ENCODE data around the gene P4HA3. TPM values are rescaled to one million over a fixed set of nuclear protein-coding genes. Genes with fewer than 3 reads are reported as not detected.

Gene P4HA3
- polyA plus RNA-seq, 6 donors from 2014 or later = not detected

DNA sequence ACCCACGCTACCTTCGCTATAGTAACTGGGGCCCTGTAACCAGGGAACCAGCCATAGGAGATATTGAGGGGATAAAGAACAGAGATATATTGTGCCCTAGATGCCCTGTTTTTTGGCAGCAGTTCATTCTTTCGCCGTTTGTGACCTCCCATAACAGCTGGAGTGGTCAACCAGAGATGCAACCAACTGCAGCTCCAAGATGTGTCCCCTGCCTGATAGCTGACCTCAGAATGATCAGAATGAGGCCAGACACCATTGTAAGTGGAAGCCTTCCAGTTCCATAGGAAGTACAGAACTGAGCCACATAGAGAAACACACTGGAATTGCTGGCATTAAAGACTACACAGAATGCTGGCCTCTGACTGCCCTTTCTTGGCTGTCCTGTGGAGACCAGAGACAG lies 39.2 kb downstream of the P4HA3 start:
- DNase-seq (no peak), ATAC-seq (ENCODE audit: low read depth in 2 of 2) (no peak)
- Mint-ChIP-seq H3K4me3 (no peak overlapping the region), H3K27ac (no peak overlapping the region), H3K27me3 (peaks cover 15 to 27% (median 18%) of the 10 kb centered on the region in 3 donors), H3K4me1 (no peaks in the 10 kb centered on the region), H3K9me3 (no peaks in the 10 kb centered on the region), H3K36me3 (no peaks in the 10 kb centered on the region)

DNA sequence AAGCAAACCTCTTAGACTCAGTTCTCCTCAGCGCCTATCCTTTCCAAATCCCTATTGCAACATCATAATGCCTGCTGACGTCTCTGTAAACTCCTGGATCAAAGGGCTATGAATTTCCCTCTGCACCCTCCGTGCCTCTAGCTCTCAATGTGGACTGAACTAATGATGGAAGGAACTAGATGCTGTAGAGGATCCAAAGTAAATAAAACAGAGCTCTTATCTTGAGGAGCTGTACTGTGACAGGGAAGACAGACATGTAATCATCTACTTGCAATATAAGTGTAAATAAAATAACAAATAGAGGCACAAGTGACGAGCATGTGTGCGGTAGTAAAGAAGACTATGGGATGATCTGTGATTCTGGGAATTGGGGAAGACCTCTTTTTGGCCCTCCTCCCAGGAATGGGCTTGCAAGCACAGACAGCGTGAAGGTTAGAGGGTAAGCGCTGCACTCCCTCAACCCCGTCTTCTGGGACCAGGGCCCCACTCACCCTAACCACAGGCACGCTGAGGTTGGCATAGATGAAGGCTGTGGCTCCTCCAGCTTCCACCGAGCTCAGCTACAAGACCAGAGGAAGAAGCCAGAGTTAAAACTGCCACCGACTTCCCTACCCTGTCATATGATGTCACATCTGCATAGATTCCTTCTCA lies 42.2 kb downstream of the P4HA3 start:
- ATAC-seq (ENCODE audit: low read depth in 2 of 2) = no peak
- Mint-ChIP-seq H3K27me3 (peaks cover 16 to 24% (median 18%) of the 10 kb centered on the region in 3 donors), H3K27ac (no peak overlapping the region)

DNA sequence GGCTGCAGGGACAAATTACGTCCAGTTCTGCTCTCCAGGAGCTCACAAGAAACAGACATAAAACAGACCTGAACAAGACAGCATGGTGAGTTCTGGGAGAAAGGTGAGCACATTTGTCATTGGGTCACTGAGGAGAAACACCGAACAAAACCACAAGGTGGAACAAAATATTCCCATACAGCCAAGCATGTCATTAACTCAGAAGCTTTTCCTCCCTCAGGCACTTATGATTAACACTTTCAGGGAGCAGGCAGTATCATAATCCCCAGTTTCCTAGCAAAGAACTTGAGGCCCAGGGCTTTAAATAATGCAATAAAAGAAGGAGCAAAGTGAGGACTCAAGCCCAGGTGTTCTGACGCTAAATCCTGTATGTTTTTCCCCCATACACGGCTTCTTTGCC lies 43.0 kb downstream of the P4HA3 start:
- H3K9me3 Mint-ChIP-seq = no peaks in the 10 kb centered on the region
- H3K4me1 Mint-ChIP-seq = no peaks in the 10 kb centered on the region
- H3K27ac Mint-ChIP-seq = no peak overlapping the region
- peaks cover 16 to 23% (median 18%) of the 10 kb centered on the region in 3 donors for H3K27me3 Mint-ChIP-seq
- ATAC-seq (ENCODE audit: low read depth in 2 of 2) (no peak), DNase-seq (no peak)
- H3K4me3 Mint-ChIP-seq = no peak overlapping the region
- H3K36me3 Mint-ChIP-seq = no peaks in the 10 kb centered on the region

More for the DNA sequence above, 42.2 kb downstream of the P4HA3 start:
- no peak overlapping the region for H3K4me3 Mint-ChIP-seq
- H3K9me3 Mint-ChIP-seq = no peaks in the 10 kb centered on the region
- no peaks in the 10 kb centered on the region for H3K4me1 Mint-ChIP-seq
- no peaks in the 10 kb centered on the region for H3K36me3 Mint-ChIP-seq
- DNase-seq = no peak

DNA sequence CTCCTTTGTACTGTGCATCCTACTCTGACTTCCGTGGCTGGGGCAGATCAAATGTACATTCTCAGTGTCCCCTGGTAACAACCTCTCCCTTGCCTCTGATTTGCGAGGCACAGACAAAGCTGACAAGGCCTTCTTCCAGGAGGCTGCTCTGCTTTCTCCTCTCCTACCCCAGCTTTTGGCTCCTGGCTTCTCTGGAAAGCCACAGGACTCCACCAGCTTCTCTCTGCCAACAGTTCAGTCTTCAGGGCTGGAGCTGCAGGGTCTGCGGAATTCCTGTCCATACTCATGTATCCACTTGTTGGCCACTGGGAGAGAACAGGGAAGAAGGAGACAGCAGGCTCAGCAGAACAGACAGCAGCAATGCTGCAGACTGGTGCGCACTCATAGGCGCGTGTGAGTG lies 44.4 kb downstream of the P4HA3 start:
- no peak overlapping the region for H3K27ac Mint-ChIP-seq
- DNase-seq = no peak
- no peaks in the 10 kb centered on the region for H3K36me3 Mint-ChIP-seq
- no peak overlapping the region for H3K4me3 Mint-ChIP-seq
- no peaks in the 10 kb centered on the region for H3K4me1 Mint-ChIP-seq
- H3K9me3 Mint-ChIP-seq = no peaks in the 10 kb centered on the region
- H3K27me3 Mint-ChIP-seq = peaks cover 14 to 29% (median 17%) of the 10 kb centered on the region in 3 donors
- ATAC-seq (ENCODE audit: low read depth in 2 of 2) = no peak

DNA sequence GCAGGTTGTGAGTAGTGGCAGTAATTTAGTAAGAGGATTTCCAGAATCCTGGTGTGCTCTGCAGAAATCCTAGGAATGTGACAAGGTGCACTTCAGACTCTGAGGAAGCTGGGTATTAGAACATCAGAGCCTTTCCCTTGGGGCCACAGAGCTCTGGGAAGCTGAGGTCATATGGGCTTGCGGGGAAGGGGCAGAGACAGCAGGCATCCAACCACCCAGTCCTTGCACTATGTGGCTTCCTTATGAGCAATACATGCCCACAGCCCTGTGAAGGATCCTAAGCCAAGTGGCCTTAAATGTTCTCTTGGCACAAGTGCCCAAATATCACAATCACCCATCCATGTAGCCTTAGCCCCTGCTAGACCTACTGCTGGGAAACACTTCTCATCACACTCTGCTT lies 46.2 kb downstream of the P4HA3 start:
- H3K36me3 Mint-ChIP-seq = no peaks in the 10 kb centered on the region
- H3K4me3 Mint-ChIP-seq = no peak overlapping the region
- no peaks in the 10 kb centered on the region for H3K4me1 Mint-ChIP-seq
- DNase-seq (no peak), ATAC-seq (ENCODE audit: low read depth in 2 of 2) (no peak)
- H3K9me3 Mint-ChIP-seq = no peaks in the 10 kb centered on the region
- H3K27me3 Mint-ChIP-seq = peaks cover 11 to 32% (median 18%) of the 10 kb centered on the region in 3 donors
- no peak overlapping the region for H3K27ac Mint-ChIP-seq

DNA sequence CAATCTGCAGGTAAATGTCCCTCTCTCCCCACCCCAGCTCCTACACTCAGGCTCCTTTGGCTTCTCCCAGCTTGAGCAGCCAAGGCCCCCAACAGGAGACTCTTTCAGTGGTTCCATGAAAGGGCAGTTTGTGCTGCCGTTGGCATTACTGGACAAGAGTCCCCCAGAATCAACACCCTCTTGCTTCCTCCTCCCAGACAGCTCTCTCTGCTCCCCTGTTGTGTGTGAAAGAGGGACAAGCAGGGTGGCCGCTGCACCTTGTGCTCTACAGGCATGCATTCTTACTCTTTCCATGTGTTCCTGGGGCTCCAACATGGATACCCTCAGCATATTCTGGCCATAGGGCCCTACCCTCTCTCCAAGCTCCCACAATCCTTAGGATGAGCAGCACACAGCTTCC lies 48.7 kb downstream of the P4HA3 start:
- Mint-ChIP-seq H3K4me3 (no peak overlapping the region), H3K27me3 (peaks cover 5 to 26% (median 18%) of the 10 kb centered on the region in 3 donors), H3K4me1 (no peaks in the 10 kb centered on the region), H3K36me3 (no peaks in the 10 kb centered on the region), H3K27ac (no peak overlapping the region), H3K9me3 (no peaks in the 10 kb centered on the region)
- ATAC-seq (ENCODE audit: low read depth in 2 of 2) (no peak), DNase-seq (no peak)

DNA sequence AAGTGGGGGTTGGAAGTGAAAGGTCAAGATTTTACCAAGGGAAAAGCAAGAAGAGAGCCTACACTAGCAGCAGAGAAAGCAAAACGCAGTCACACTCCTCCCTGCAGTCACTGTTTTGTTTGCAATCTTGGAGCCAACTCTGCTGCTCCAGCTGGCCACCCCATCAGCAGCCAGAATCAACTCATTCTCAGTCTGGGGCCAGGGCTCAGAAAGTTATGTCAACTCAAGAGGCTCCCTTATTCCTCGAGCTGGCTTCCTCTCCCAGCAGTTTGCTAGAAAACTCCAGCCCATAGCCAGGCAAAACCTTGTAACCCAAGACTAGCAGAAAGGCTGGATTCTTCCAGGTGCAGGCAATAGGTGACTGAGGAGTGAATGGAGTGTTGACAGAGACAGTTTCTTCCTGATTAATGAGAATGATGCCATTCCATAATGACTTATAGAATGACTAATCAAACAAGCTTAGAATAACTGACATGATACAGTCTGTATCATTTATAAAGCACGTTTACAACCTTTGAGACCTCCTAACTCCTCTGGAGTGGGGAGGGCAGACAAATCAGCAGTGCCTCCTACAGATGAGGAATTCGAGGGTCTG lies 53.4 kb downstream of the P4HA3 start:
- Mint-ChIP-seq H3K36me3 (peaks cover 6 to 8% of the 10 kb centered on the region in 2 donors), H3K9me3 (no peaks in the 10 kb centered on the region), H3K4me1 (peaks cover 0 to 7% (median 0%) of the 10 kb centered on the region in 3 donors), H3K4me3 (peak overlapping the region in 1 of 8 donors; percentile 31), H3K27ac (peak overlapping the region in 2 of 6 donors; percentile 35 to 53), H3K27me3 (peaks cover 3 to 16% (median 13%) of the 10 kb centered on the region in 3 donors)
- ATAC-seq (ENCODE audit: low read depth in 2 of 2) = no peak
- no peak for DNase-seq

DNA sequence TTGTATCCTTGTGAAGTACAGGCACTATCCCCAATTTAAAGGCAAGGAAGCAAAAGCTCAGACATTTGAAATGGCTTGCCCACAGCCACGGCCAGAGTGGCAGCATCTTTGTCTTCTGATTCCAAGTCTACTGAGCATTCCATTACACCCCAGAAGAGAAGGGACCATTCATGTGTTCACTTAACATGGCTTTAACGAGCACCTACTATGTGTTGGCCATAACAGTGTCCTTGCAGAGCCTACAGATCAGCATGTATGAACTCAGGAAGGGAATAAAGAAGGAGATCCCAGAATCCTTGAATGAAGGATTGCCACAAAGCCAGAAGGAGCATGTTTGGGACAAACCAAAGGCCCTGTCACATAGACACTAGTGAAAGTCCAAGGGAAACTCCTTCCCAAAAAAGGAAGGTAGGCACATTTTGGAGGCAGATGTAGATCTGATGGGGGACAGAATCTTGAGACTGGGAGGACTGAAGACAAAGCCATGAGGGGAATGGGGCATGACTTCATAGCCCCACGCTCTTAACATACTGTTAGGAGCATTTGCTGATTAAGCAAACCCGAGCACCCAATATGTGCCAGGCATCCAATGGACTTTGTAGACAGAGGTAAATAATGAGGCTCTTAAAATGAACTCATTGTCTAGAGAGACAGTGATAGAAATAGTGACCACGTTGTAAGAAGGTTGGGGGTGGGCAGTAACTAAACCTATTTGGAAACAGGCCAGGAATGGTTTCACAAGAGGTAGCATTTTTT lies 54.9 kb downstream of the P4HA3 start:
- ATAC-seq (ENCODE audit: low read depth in 2 of 2) (no peak), DNase-seq (no peak)
- Mint-ChIP-seq H3K9me3 (no peaks in the 10 kb centered on the region), H3K27ac (peak overlapping the region in 2 of 6 donors; percentile 48 to 65), H3K36me3 (peaks cover 6 to 8% of the 10 kb centered on the region in 2 donors), H3K4me3 (no peak overlapping the region), H3K4me1 (peaks cover 0 to 7% (median 0%) of the 10 kb centered on the region in 3 donors), H3K27me3 (peaks cover 0 to 6% (median 0%) of the 10 kb centered on the region in 3 donors)

DNA sequence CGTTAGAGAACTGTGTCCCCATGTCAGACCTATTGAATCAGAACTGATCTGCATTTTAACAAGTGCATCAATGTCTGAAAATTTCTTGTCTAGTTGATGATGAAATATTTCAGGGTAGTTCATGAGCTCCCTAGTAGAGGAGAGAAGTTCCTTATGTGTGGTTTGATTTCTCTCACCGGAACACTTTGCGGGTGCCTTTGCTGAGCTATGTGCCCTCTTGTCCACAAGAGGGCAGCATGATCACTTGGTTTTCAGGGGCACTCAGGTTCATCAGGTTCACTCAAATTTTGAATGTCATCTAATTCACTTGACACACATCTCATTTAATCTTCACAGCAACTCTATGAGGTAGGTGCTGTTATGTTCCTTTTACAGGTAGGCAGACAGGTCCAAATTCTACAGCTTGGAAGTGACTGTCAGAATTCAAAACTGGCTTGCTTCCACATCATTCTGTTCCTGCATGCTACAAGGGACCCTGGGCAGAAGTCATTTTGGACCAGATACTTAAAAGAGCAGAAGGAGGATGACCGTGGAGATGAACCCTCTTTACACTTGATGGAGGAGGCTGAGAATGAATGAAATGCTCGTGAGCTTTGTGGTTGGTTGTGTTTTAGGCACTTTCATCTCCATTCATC lies 55.6 kb downstream of the P4HA3 start:
- Mint-ChIP-seq H3K27me3 (peaks cover 0 to 2% (median 0%) of the 10 kb centered on the region in 3 donors), H3K4me1 (peaks cover 0 to 7% (median 0%) of the 10 kb centered on the region in 3 donors), H3K9me3 (no peaks in the 10 kb centered on the region), H3K4me3 (no peak overlapping the region), H3K27ac (no peak overlapping the region), H3K36me3 (peaks cover 6 to 8% of the 10 kb centered on the region in 2 donors)
- ATAC-seq (ENCODE audit: low read depth in 2 of 2) (peak; percentile 56 to 63), DNase-seq (peak; percentile 32)

DNA sequence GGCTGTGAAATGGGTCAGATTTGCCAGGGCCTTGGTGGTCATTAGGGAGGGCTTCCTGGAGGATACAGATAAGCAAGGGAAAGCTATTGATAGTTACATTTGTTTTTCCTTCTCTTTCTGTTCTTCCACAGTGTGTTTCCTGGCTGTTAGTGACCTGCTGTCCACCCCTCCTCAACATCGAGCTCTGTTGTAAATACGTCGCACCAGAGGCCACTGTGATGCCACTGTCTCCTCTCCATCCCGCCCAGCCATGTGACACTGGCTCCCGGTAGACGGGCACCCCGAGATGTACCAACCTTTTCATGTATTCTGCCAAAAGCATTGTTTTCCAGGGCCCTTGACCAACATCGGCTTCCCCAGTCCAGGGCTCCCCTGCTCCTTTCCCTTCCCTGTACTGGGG lies 58.1 kb downstream of the P4HA3 start:
- no peak for ATAC-seq (ENCODE audit: low read depth in 2 of 2)
- Mint-ChIP-seq H3K9me3 (no peaks in the 10 kb centered on the region), H3K4me1 (peaks cover 0 to 7% (median 0%) of the 10 kb centered on the region in 3 donors), H3K36me3 (peaks cover 8 to 17% of the 10 kb centered on the region in 2 donors), H3K4me3 (no peak overlapping the region), H3K27me3 (no peaks in the 10 kb centered on the region), H3K27ac (peak overlapping the region in 1 of 6 donors; percentile 46)
- no peak for DNase-seq

DNA sequence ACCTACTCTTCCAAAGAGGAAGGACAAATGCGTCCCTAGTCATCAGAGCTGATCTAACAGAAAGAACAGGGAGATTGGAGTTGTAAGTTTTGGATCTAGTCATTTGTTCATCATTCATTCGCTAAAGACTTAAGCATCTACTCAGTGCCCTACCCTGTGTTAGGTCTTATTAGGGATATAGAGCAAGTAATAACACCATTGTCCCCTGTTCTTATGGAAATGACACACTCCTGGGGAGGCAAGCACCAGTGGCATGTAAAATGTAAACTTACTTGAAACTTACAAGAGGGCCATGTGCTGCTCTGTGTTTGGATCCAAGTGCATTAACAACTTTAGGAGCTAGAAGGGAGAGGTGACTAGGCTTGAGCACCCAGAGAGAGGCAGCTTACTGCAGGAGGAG lies 61.9 kb downstream of the P4HA3 start:
- H3K27me3 Mint-ChIP-seq = no peaks in the 10 kb centered on the region
- DNase-seq (no peak), ATAC-seq (ENCODE audit: low read depth in 2 of 2) (no peak)
- no peaks in the 10 kb centered on the region for H3K9me3 Mint-ChIP-seq
- H3K4me1 Mint-ChIP-seq = no peaks in the 10 kb centered on the region
- H3K27ac Mint-ChIP-seq = no peak overlapping the region
- H3K36me3 Mint-ChIP-seq = peaks cover 0 to 24% of the 10 kb centered on the region in 2 donors
- H3K4me3 Mint-ChIP-seq = no peak overlapping the region

DNA sequence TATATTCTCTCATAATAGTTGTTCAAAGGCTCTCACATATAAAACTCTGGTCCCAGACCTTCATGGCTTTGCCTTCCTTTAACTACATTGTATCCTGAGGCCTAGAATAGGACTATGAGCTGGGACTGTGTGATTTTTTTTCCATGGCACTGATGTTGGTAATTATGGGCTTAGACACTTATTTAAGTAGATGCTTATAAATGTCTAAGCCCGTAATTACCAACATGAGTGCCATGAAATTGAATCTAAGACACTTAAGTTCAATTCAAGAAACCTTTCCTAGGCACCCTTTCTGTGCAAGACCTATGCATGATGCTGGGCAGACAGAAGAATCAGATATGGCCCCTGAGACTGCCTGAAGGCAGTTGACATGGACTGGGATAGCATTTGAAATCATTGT lies 63.0 kb downstream of the P4HA3 start:
- H3K4me3 Mint-ChIP-seq = no peak overlapping the region

DNA sequence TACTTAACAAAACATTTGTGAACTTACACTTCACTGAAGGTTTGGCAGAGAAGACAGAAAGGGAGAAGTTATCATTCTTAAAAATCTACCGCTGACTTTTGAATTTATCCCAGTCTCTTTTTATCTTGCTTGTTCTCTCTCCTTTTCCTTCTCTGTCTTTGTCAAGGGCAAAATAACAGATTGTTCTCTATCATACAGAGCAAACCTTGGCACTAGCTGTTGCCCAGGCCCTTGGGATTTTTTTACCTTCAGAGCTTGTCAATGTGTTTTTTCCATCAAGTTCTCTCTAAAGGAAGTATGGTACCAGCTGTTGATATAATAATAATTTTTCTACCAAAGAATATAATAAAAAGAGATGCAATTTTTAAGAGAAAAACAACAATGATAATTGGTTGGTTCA lies 73.2 kb downstream of the P4HA3 start:
- DNase-seq (no peak), ATAC-seq (ENCODE audit: low read depth in 2 of 2) (no peak)
- H3K4me3 Mint-ChIP-seq = no peak overlapping the region
- H3K36me3 Mint-ChIP-seq = peaks cover 12 to 16% of the 10 kb centered on the region in 2 donors
- no peak overlapping the region for H3K27ac Mint-ChIP-seq
- H3K27me3 Mint-ChIP-seq = no peaks in the 10 kb centered on the region
- peaks cover 0 to 2% (median 0%) of the 10 kb centered on the region in 7 donors for H3K9me3 Mint-ChIP-seq
- no peaks in the 10 kb centered on the region for H3K4me1 Mint-ChIP-seq

More for the DNA sequence above, 63.0 kb downstream of the P4HA3 start:
- ATAC-seq (ENCODE audit: low read depth in 2 of 2) (no peak), DNase-seq (no peak)
- Mint-ChIP-seq H3K27me3 (no peaks in the 10 kb centered on the region), H3K4me1 (no peaks in the 10 kb centered on the region), H3K9me3 (no peaks in the 10 kb centered on the region), H3K27ac (no peak overlapping the region), H3K36me3 (peaks cover 0 to 21% of the 10 kb centered on the region in 2 donors)
